HG02981 (cell line): ENCODE measurements around the gene PTPRA.
"Not testable (repeated sequence)": the region's sequence is repeated elsewhere in the genome, so short reads cannot be mapped to it uniquely, and the experiment has no call there.

Experiments used
- ATAC-seq: cut with Tn5 transposase; IDR thresholded peaks from one replicate; pipeline ENCODE4 v1.9.1; 2021; ENCODE audit warnings: mild to moderate bottlenecking, moderate library complexity; ENCODE audit not compliant: unreplicated experiment

PTPRA gene

GRCh38 chr20:2883726-2884637, 10.7 kb downstream of the PTPRA start:
- no peak for ATAC-seq

- no peak for ATAC-seq
These were observed 14.4 kb downstream of the PTPRA start for GRCh38 chr20:2887715-2888114.

- ATAC-seq, result no peak
These were observed 15.1 kb downstream of the PTPRA start for GRCh38 chr20:2888224-2888955.

GRCh38 chr20:2889209-2889608, 15.9 kb downstream of the PTPRA start:
- ATAC-seq, result no peak

GRCh38 chr20:2889797-2890196, 16.5 kb downstream of the PTPRA start:
- no peak for ATAC-seq

- ATAC-seq, result no peak
These were observed 17.5 kb downstream of the PTPRA start for GRCh38 chr20:2890742-2891141.

- no peak for ATAC-seq
These were observed 18.1 kb downstream of the PTPRA start for GRCh38 chr20:2891343-2891742.

GRCh38 chr20:2892376-2892775, 19.1 kb downstream of the PTPRA start:
- ATAC-seq, result no peak

- ATAC-seq, result no peak
These were observed 20.9 kb downstream of the PTPRA start for GRCh38 chr20:2894221-2894620.

GRCh38 chr20:2895154-2895553, 21.9 kb downstream of the PTPRA start:
- ATAC-seq, result not testable (repeated sequence)

GRCh38 chr20:2899243-2899642, 26.0 kb downstream of the PTPRA start:
- ATAC-seq, result no peak

- no peak for ATAC-seq
These were observed 27.7 kb downstream of the PTPRA start for GRCh38 chr20:2900845-2901592.

- ATAC-seq, result no peak
These were observed 29.0 kb downstream of the PTPRA start for GRCh38 chr20:2902291-2902690.

- ATAC-seq, result no peak
These were observed 29.5 kb downstream of the PTPRA start for GRCh38 chr20:2902818-2903217.

GRCh38 chr20:2903686-2904085, 30.4 kb downstream of the PTPRA start:
- no peak for ATAC-seq

- ATAC-seq, result no peak
These were observed 34.2 kb downstream of the PTPRA start for GRCh38 chr20:2907519-2907918.

- ATAC-seq, result no peak
These were observed 36.7 kb downstream of the PTPRA start for GRCh38 chr20:2909953-2910352.

GRCh38 chr20:2911200-2911599, 37.9 kb downstream of the PTPRA start:
- ATAC-seq, result no peak

GRCh38 chr20:2914160-2914559, 40.9 kb downstream of the PTPRA start:
- ATAC-seq, result no peak

GRCh38 chr20:2917266-2917665, 44.0 kb downstream of the PTPRA start:
- ATAC-seq, result no peak
